Stimulated activated CD8-positive, alpha-beta memory T cell treated with anti-CD3 and anti-CD28 coated beads, Interleukin-12 subunit alpha, Interleukin-12 subunit beta, amount 100 ng/mL, for 1 hour (primary cell): ENCODE measurements around the gene SLC25A42.
"Not testable (repeated sequence)": the region's sequence is repeated elsewhere in the genome, so short reads cannot be mapped to it uniquely, and the experiment has no call there.

Experiments used
- DNase-seq: peaks from one replicate; pipeline ENCODE4 v3.0.0-alpha.2; 2020; ENCODE audit warnings: low read depth

The SLC25A42 gene, protein sequence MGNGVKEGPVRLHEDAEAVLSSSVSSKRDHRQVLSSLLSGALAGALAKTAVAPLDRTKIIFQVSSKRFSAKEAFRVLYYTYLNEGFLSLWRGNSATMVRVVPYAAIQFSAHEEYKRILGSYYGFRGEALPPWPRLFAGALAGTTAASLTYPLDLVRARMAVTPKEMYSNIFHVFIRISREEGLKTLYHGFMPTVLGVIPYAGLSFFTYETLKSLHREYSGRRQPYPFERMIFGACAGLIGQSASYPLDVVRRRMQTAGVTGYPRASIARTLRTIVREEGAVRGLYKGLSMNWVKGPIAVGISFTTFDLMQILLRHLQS

DNA sequence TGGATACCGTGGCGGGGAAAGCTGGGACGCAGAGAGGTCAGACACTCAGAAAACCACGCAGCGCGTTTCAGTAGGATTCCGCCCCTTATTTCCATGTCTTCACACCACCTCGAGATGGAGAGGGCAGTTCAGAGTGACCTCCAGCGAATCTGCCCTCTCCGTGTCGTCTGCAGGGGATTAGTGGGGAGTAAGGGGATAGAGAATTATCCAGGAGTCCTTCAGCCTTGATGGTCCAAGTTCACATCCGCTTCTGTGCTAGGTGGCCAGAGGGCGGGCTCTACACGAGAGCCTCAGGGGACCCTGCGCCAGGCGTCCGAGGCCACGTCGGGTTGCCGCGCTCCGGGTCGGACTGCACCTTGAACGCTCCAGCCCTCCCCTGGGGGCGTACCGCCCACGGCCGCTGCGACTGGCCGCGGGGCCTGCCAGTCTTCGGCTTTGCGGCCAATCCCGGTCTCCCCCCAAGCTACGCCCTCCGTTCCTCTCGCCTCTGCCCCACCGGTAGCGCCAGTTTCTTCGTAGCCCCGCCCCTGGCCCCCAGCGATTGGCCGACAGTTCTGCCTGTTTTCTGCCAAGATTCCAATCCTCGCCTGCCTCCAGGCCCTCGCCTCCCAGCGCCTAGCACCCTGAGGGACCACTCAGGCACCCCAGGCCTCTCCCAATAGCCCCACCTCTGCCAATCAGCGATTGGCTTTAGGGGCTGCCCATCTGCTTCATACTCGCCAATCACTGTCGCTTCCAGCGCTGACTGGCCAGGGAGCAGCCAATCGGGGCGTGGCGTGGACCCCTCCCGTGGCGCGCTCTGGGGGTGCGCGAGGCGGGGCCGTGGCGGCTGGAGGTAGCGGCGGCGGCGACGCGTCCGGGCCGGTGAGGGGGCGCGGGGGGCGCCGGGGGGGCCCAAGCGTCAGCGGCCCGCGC is at the start of gene SLC25A42:
SLC25A42 (plus strand) TSS at position 812 of the 915 bp plus-strand sequence. CDS start 32,131 bp downstream, outside the sequence.
- DNase-seq, result peak; percentile 95

DNA sequence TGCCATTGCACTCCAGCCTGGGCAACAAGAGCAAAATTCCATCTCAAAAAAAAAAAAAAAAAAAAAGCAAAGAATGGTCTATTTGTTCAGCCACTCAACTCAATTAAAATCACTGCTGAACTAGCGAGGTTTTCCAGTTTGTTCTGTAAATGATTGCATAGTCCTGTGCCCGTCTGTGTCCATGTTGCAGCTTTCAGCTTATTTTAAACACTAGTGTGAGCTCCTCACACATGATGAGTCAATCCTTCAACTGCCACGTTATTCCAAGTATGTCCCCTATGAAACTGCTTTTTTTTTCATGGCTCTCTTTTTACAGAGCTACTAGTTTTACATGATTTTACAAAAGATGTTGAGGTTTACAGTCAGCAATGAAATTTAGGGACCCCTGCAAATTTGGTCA is 42.7 kb upstream of the SLC25A42 start:
- no peak for DNase-seq

DNA sequence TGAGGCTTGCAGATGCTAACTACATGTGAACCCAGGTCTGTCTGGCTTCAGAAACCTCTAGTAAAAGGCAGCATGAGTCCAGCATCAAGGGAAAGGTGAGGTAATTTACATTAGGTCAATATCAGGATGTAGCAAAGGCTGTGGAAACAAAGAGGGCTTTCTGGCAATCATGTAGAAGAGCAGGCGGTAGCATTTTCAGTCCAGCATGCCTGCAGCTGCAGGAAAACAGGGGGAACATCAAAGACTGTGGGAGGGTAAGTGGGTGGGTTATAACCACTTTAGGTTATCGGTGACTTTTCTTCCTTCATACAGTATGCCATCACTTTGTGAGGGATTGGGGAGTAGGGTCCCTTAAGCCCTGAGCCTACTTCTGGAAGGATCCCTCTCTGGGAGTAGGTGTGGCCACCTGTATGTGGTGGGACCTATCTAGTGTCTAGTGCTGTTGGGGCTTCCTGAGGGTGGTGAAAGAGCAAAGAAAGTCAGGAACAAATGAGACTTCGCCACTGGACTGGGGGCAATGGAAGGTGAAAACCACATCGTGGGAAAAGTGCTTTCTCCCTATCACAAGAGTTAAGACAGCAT is 41.3 kb upstream of the SLC25A42 start:
- no peak for DNase-seq

DNA sequence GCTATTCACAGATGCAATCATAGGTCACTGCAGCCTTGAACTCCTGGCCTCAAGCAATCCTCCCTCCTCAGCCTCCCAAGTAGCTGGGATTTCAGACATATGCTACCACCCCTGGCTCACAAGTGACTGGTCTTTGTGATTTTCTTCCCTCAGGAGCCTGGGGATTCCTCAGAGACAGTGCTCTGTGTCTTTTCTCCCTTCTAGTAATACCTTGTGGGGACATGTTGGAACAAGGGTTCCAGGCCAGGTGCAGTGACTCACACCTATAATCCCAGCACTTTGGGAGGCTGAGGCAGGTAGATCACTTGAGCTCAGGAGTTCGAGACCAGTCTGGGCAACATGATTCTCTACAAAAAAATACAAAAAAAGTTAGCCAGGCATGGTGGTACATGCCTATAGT is 40.4 kb upstream of the SLC25A42 start:
- not testable (repeated sequence) for DNase-seq

DNA sequence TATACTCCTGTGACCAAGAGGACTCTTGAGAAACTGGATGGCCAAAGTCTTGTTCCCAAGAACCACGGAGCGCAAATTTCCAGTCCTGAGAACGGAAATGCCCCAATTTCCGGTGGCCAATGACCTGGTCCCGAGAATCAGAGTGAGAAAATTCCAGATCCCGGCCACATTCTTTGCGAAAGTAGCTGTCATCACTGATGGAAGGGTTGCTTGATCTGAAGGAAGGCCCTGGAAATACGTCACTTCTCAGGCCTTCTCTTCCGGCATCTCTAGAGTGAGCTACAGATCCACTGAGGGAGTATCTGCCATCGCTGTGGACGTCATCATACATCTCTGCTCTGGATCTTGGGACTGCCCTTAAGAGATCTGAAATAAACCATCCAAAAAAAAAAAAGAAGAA is 37.9 kb upstream of the SLC25A42 start:
- no peak for DNase-seq

DNA sequence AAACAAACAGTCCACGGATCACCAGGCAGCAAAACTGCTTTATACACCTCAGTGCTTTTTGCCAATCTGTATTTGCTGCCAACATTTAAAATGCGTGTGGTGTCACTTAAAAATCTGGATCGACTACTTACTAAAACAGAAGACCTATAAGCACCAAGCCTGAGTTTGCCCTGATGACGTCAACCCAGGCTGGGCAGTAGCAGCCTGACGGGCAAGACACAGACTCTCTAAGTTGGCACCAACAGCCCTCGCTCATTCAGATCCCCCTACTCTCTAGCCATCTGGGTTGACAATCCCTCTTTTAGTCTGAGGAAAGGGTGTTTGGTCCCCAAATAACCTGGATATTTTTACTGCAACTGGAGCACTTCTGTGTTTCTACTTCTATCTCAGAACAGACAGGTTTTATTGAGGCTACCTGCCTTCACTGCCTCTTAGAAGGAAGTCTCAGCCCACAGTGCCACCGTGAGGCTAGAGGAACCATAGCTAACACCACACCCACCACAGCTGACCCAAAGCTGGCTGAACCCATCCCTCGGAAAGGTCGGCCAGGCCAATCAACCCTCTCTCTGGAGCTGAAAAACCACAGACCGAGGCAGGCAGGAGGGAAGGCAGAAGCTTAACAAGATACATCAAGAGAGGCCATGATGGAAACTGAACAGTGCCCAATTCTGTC is 37.4 kb upstream of the SLC25A42 start:
- no peak for DNase-seq

DNA sequence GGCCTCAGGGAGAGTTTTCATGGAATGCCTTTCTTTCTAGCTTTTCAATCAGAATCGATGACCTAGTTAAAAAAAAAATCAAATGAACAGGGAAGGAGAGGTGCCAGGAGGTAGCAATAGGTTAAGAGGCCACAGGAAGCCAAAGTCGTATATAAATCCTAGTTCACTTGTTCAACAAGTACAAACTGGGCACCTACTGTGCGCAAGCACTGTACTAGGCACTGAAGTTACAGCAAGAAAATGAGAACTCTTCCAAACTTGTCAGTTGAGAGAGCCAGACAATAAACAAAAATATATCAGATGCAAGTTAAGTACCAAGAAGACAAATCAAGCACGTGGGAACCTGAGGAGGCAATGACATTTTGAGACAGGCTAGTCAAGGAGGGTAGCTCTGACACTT is 36.6 kb upstream of the SLC25A42 start:
- no peak for DNase-seq

DNA sequence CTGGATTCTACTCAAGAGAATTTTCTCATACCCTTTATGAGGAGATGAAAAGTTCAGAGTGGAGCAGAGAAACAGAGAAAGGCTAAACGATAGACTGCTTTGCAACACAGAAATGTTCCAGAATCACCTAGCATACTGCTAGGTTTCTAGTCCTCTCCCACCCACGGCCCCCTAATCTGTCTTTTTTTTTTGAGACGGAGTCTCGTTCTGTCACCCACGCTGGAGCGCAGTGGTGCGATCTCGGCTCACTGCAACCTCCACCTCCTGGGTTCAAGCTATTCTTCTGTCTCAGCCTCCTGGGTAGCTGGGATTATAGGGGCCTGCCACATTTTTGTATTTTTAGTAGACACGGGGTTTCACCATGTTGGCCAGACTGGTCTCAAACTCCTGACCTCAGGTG is 35.3 kb upstream of the SLC25A42 start:
- DNase-seq, result no peak

DNA sequence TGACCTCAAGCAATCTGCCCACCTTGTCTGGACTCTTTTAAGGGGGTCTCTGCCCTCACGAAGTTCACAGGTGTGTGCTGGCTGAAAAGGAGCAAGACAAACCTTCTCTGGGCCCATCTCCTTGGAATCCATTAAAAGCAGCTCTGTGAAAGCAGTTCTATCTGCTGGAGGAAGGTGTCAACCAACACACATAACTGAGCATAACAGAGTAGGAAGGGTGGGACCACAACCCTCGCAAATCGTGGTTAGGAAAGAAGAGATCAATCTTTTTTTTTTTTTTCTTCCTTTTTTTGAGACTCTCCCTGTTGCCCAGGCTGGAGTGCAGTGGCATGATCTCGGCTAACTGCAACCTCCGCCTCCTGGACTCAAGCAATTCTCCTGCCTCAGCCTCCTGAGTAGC is 31.9 kb upstream of the SLC25A42 start:
- DNase-seq, result no peak

DNA sequence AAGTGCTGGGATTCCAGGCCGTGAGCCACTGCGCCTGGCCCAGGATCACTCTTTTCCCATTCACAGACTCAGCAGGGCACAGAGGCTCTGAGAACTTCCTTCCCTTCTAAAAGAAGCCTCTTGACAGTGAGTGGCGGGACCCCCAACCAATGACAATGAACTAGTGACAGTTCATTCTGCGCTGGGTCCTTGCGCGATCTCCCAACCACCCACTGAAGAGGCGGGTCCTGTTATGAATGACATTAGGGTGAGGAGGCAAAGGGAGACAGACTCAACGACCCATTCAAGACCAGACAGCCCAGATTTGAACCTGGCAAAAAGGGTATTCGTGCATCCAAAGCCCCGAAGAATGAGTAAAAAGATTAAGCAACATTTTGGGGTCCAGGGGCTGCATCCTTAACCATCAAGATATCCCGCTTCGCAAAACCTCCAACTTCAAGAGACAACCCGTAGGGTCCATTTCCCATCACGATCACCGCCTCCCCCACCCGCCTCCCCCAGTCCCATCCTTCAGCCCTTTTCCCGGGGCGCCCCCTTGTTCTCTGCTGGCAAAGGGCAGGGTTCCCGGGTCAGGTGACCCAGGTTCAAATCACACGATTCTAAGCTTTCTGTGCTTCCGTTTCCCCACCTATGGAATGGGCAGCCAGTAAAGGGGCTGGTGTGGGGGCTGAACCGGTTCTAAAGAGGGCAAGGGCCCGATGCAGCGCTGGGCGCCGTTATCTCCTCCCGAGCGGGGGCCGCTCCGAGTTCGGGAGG is 31.2 kb upstream of the SLC25A42 start:
- DNase-seq, result peak; percentile 53

DNA sequence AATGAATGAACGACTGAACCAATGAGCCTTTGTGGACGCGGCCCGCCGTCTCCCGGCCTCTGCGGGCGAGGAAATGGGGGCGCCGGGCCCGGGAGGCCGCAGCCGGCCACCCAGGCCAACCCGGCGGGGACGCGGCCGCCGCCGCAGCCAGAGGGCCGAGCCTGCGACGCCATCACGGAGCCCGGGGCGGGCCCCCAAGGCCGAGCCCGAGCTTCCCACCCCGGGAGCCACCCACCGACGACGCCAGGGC is 30.7 kb upstream of the SLC25A42 start:
- no peak for DNase-seq

DNA sequence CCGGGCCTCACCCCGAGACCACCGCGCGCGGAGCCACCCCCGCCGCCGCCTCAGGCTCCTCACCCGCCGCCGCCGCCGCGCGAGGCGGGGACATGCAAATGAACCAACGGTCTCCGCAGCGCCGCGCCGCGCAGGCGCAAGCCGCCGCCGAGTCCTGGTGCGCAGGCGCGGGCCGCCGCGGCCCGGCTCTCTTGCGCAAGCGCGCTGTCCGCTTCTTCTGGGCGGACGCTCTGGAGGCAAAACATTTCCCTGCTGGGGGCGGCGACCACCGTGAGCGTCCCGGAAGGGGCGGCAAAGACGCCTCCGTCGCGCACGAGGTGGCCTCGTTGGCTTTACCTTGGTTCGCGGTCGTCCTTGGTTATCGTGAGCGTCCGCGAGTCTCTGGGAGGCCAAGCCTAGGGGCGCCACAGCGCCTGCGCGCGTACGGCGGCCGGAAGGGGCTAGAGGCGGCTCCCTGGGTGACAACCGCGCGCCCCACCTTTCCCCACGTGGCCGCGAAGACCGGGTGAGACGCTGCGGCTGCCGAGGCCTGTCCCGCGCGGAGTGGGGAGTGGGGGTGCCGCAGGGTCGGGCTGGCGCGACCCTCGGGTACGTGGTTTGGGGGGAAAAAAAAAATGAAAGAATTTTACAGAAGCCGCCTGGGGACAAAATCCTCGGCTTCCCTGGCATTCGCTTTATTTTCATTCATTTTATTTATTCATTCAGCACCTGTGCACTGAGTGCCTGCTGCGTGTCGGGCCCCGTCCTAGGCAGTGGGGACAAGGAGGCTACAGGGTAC is 30.2 kb upstream of the SLC25A42 start, which contains the start of the genes ARMC6 and SUGP2:
ARMC6 (plus strand) TSS at position 178 of the 778 bp plus-strand sequence. CDS start 607 bp downstream, outside the sequence.
SUGP2 (minus strand) TSS at position 92 of the 778 bp plus-strand sequence. CDS start 2,446 bp downstream, outside the sequence.
- peak; percentile 80 for DNase-seq

DNA sequence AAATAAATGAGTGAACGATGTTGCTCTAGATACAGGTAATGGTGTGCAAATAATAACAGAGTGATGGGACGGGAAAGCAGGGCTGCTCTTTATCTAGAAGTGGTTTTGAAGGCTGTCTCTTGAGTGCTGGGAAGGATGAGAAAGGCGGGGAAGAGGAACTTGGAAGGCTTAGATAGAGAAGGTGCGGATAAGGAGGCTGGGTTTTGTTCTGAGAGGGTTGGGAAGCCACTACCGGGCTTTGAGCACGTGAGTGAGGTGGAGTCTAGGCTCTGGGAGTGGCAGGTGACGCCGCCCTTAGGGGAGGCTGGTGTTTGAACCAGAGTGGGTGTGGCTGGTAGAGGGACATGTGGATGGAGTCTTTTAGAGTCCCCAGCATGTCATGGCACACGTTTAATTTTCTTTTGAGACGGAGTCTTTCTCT is 29.6 kb upstream of the SLC25A42 start:
- DNase-seq, result peak; percentile 39

DNA sequence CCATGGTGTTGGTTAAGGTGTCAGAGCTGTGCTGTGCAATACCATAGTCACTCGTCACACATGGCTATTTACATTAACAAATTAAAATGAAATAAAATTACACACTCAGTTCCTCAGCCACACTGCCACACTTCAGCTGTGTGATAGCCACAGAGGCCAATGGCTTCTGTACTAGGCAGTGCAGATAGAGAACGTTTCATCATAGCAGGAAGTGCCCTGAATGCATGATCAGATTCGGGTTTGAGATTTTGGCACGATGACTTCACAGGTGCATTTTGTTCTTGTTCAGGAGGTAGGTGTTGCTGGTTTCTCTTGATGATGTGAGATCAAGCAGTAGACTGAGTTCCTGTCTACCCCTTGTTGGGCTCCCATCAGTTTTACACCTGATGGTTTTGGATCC is 23.9 kb upstream of the SLC25A42 start:
- DNase-seq, result no peak

DNA sequence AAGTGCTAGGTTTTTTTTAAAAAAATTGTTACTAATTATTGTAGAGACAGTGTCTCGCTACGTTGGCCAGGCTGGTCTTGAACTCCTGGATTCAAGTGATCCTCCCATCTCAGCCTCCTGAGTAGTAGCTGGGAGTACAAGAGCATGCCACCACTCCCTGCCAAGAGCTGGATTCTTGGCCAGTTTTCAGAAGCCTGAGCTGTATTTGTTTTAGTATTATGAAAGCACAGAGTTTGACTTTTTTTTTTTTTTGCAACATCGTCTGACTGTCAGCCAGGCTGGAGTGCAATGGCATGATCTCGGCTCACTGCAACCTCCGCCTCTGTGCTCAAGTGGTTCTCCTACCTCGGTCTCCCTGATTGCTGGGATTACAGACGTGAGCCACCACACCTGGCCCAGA is 23.4 kb upstream of the SLC25A42 start:
- DNase-seq, result no peak

DNA sequence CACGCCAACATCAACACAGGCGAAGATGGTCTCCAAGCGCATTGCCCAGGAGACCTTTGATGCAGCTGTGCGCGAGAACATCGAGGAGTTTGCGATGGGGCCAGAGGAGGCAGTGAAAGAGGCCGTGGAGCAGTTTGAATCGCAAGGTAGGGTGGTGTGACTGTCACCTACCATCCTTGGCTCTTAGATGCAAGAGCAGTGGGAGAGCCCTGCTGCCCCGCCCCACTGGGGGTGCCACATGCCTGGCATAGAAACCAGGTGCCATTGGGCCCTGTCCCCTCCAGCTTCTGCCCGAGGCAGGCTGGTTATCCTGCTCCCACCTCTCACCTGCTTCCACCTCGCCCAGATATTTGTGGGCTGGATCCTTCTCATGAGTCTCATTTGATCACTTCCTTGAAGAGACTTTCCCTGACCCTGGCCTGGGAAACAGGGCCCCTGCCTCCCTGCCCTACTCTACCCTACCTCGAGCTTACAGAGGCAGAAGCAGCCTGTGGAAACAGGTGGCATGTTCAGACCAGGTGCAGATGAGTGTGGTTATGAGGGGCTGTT is 21.0 kb upstream of the SLC25A42 start:
- DNase-seq, result no peak

DNA sequence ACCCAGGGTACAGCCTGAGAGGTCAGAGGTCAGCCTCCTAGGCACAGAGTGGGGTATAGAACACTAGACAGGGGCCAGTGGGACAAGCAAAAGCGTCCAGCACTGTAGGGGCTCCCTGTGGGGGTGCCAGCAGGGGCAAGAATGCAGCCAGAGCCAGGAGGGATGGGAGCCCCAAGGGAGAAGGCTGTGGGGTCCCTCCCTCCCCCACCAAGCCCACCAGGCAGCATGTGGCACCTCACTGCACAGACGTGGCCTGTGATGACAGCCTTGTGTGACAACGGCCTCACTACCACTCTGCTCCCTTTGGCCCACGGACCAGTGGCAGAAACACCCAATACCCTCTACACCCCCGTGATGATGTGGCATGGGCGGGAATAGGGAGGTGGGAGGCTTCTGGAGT is 20.3 kb upstream of the SLC25A42 start:
- DNase-seq, result no peak

DNA sequence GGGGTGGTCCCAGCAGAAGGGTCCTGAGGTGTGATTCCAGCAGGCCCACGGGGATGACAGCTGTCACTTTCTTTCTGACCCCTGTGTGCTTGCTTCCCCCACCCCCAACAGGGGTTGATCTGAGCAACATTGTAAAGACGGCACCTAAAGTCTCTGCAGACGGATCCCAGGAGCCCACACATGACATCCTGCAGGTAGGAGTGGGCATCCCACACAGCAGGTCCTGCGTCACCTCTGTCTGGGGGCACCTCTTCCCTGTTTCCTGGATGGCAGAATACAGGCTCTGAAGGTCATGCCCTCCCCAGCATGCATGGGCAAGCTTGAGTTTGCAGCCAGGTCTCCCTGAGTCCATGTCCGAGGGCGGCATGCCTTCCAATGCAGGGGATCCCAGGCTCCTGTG is 19.9 kb upstream of the SLC25A42 start:
- no peak for DNase-seq

DNA sequence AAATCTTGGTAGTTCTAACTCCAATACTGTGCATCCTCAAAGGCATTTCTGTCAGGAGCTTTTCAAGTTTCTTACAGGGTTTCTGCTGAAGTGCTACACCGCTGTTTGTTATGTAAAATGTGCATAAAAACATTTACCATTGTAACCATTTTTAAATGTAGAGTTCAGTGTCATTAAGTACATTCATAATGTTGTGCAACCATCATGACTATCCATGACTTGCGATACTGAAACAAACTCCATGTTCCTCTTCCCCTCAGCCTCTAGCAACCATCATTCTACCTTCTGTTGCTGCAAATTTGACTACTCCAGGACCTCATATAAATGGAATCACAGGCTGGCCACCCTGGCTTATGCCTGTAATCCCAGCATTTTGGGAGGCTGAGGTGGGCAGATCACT is 14.4 kb upstream of the SLC25A42 start:
- no peak for DNase-seq

DNA sequence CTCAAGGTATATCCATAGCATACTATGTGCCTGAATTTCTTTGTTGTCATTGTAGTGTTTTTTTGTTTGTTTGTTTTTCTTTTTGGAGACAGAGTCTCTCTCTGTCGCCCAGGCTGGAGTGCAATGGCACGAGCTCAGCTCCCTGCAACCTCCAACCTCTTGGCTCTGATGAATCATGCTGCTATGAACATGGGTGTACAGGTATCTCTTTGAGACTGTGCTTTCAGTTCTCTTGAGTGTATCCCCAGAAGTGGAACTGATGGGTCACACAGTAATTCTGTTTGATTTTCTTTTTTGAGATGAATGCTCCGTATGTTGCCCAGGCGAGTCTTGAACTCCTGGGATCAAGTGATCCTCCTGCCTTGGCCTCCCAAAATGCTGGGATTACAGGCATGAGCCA is 13.7 kb upstream of the SLC25A42 start:
- no peak for DNase-seq
